HepG2 (cell line): Measurements from ENCODE around the gene CBLC. TPM values are rescaled to one million over a fixed set of nuclear protein-coding genes. Genes with fewer than 3 reads are reported as not detected.

Experiments used
- ATAC-seq: fragments of 200-7000 bp; cut with Tn5 transposase; 3 replicates; pipeline ENCODE4 v1.9.1; 2020; ENCODE audit warnings: mild to moderate bottlenecking, moderate library complexity
- BruUV-seq: library from RNA; stranded (reverse); fragments of 400-500 nt; replicated peaks from 2 replicates; lab custom pipeline; 2021; lab: Mats Ljungman, UMichigan
- CTCF ChIA-PET: fragments of 300-600 bp; formaldehyde crosslinking; extraction: SDS; loops from one replicate; lab custom pipeline; 2021; ENCODE audit warnings: low total read pairs, inconsistent platforms, low intra/inter-chr PET ratio; lab: Yijun Ruan, JAX
- POLR2A ChIA-PET: fragments of 350-600 bp; sonication (Branson Sonifier 250); formaldehyde crosslinking; loops from one replicate; lab custom pipeline; 2020; ENCODE audit warnings: antibody characterized with exemption, inconsistent platforms; lab: Yijun Ruan, JAX
- DNase-seq: peaks from one replicate; pipeline ENCODE4 v3.0.0-alpha.2; 2015; ENCODE audit warnings: low spot score
- FAIRE-seq: peaks from 3 replicates; lab custom pipeline; 2011; peaks lifted over from hg19 to GRCh38; lab: Jason Lieb, UNC
- H2AFZ ChIP-seq: one replicate; pipeline ENCODE4 v1.6.1; 2011; ENCODE audit warnings: low read length, inconsistent platforms
- H3K27ac ChIP-seq: fragments of 300-600 bp; 3 replicates; pipeline ENCODE4 v1.8.0; 2011; ENCODE audit warnings: mixed run types, mild to moderate bottlenecking, mixed read lengths, low read length, inconsistent platforms; ENCODE audit not compliant: insufficient read depth; ENCODE audit errors: extremely low read length
- H3K27me3 ChIP-seq, 2 experiments: fragments of 200-600 bp in 1 of 2; 2 replicates in 1 of 2; 3 replicates in 1 of 2; pipeline versions ENCODE4 v1.6.0 to v1.8.0; 2011; ENCODE audit warnings: low read length in 2 of 2, mild to moderate bottlenecking in 2 of 2, moderate library complexity in 2 of 2, inconsistent platforms in 1 of 2; ENCODE audit not compliant: insufficient read depth in 2 of 2, control insufficient read depth in 1 of 2
- H3K36me3 ChIP-seq, 2 experiments: fragments of 200-600 bp in 1 of 2; replicated peaks in 1 of 2; 2 replicates in 1 of 2; 3 replicates in 1 of 2; pipeline versions ENCODE4 v1.5.1 to v1.8.0; 2011; ENCODE audit warnings: low read length in 2 of 2, inconsistent platforms in 1 of 2; ENCODE audit not compliant: insufficient read depth in 2 of 2, control insufficient read depth in 1 of 2
- H3K4me1 ChIP-seq: 2 replicates; pipeline ENCODE4 v1.5.1; 2012; ENCODE audit warnings: low read length, inconsistent platforms; ENCODE audit not compliant: insufficient read depth
- H3K4me2 ChIP-seq: 2 replicates; pipeline ENCODE4 v1.6.0; 2011; ENCODE audit warnings: low read depth, low read length, inconsistent platforms
- H3K4me3 ChIP-seq, 3 experiments: fragments of 200-600 bp in 1 of 3; sonication (generic), shearing (Covaris generic) in 1 of 3; replicated peaks in 1 of 3; 2 replicates each; pipeline ENCODE4 v1.5.1; 2011 to 2016; ENCODE audit warnings: low read length in 3 of 3, inconsistent platforms in 2 of 3, low read depth in 2 of 3, mild to moderate bottlenecking in 2 of 3, control low read depth in 1 of 3, mixed read lengths in 1 of 3; ENCODE audit not compliant: insufficient read depth in 1 of 3
- H3K79me2 ChIP-seq: one replicate; pipeline ENCODE4 v1.6.1; 2011; ENCODE audit warnings: low read length, inconsistent platforms; ENCODE audit not compliant: insufficient read depth
- H3K9ac ChIP-seq: 2 replicates; pipeline ENCODE4 v1.6.0; 2011; ENCODE audit warnings: mild to moderate bottlenecking, low read depth, low read length, inconsistent platforms; ENCODE audit not compliant: insufficient read depth
- H3K9me3 ChIP-seq: 2 replicates; pipeline ENCODE4 v1.5.1; 2012; ENCODE audit warnings: mild to moderate bottlenecking, low read length
- H4K20me1 ChIP-seq: 2 replicates; pipeline ENCODE4 v1.6.0; 2011; ENCODE audit warnings: inconsistent platforms, mild to moderate bottlenecking, low read length, moderate library complexity; ENCODE audit not compliant: insufficient read depth
- MBNL3 ChIP-seq: fragments of 250-450 bp; sonication (Bioruptor Pico); conservative IDR thresholded peaks from 2 replicates; pipeline ENCODE4 v1.8.0; 2022; ENCODE audit warnings: mild to moderate bottlenecking, inconsistent platforms
- PITX1 ChIP-seq: sonication (generic); formaldehyde crosslinking; IDR thresholded peaks from 2 replicates; pipeline ENCODE4 v1.5.1; 2020; ENCODE audit warnings: mild to moderate bottlenecking, missing genetic modification reagents
- POLR2AphosphoS5 ChIP-seq: IDR thresholded peaks from 2 replicates; pipeline ENCODE4 v1.6.1; 2012; ENCODE audit warnings: low read depth, low read length
- RARA ChIP-seq: IDR thresholded peaks from 2 replicates; pipeline ENCODE4 v1.6.1; 2016; ENCODE audit warnings: missing genetic modification reagents, missing compliant biosample characterization
- ZMAT3 ChIP-seq: sonication (generic); formaldehyde crosslinking; conservative IDR thresholded peaks from 2 replicates; pipeline ENCODE4 v1.7.0; 2021; ENCODE audit warnings: missing genetic modification reagents
- ZNF121 ChIP-seq: sonication (generic); formaldehyde crosslinking; IDR thresholded peaks from 2 replicates; pipeline ENCODE4 v1.5.0; 2020; ENCODE audit warnings: mild to moderate bottlenecking, missing genetic modification reagents
- WGBS: methylation state at CpG from one replicate; pipeline ENCODE4 v1.1.6; 2017; ENCODE audit warnings: low lambda C conversion rate; 5-methylcytosine and 5-hydroxymethylcytosine counted together
- in situ Hi-C: cut with HindIII; loops from 2 replicates; pipeline ENCODE4 v1.10.0; 2017; ENCODE audit warnings: low pct_unique_long_range_greater_than_20kb; ENCODE audit not compliant: extremely low pct_ligation_motif_present
- intact Hi-C: fragments of 100-400 bp; cut with micrococcal nuclease; formaldehyde crosslinking; loops from one replicate; pipeline ENCODE4 v1.10.0; 2022; ENCODE audit not compliant: unreplicated experiment
- polyA plus RNA-seq, 8 experiments: library from polyadenylated mRNA; depleted of rRNA in 3 of 8; stranded (reverse) in 7 of 8; unstranded in 1 of 8; fragments of >200 nt; fragmentation: Illumina TruSeq in 4 of 8; extraction: Trizol in 4 of 8; gene quantifications; 2 replicates each; pipeline versions ENCODE4 v1.2.1 to v1.2.3, GENCODE V29; 2011 to 2016; ENCODE audit warnings: low read depth in 4 of 8, missing spikeins in 1 of 8, mixed read lengths in 1 of 8; ENCODE audit not compliant: insufficient read depth in 1 of 8
- total RNA-seq, 5 experiments: library from RNA; depleted of rRNA; stranded (reverse); fragments of >200 nt; fragmentation: Illumina TruSeq; extraction: Trizol; gene quantifications; 2 replicates each; pipeline ENCODE4 v1.2.3, GENCODE V29; 2016; ENCODE audit warnings: low read depth in 1 of 5

Gene CBLC
- total and polyA plus RNA-seq, 2 of the 13 experiments (the other 11 are each of a cell fraction or from before 2014, with no cell fraction given), result 1.8 to 2.6 TPM

GRCh38 chr19:44777715-44778347 is at the start of gene CBLC (continued):
- no peak for TF ChIP-seq MBNL3 (CRISPR knock-in tag)

DNA sequence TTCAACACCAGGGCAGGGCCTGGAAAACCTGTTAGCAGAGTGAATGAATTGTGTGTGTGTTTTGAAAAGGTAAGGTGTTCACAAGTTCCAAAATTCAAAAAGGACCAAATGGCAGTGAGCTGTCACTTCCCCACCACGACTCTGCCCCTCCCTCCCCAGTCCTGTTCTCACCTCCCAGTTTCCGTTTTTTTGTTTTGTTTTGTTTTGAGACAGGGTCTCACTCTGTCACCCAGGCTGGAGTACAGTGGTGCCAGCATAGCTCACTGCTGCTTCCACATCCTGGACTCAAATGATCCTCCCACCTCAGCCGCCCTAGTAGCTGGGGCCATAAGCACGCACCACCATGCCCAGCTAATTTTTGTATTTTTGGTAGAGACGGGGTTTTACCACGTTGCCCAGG is 49.5 kb upstream of the CBLC start:
- no TSS peak for BruUV-seq
- FAIRE-seq (no peak), ATAC-seq (no peak), DNase-seq (no peak)
- ChIA-PET POLR2A (interaction anchor here (0.7 to 2.3 kb wide), 4 partner anchors 11 to 42 kb away, joined by 3 to 8 read pairs (median 4); partner anchors contain the start of gene BCL3), CTCF (no interaction called here)
- no peaks in the 10 kb centered on the region for H3K79me2 ChIP-seq
- WGBS, result 57% methylated on average over 6 of the region's 6 CpGs
- no peak overlapping the region for H3K9ac ChIP-seq
- in situ Hi-C loops (no loop called here), intact Hi-C loops (no loop called here)
- H3K9me3 ChIP-seq, result no peaks in the 10 kb centered on the region
- H3K4me2 ChIP-seq, result no peak overlapping the region
- no peak overlapping the region for H2AFZ ChIP-seq
- H3K27me3 ChIP-seq, result no peaks in the 10 kb centered on the region
- no peaks in the 10 kb centered on the region for H4K20me1 ChIP-seq
- H3K36me3 ChIP-seq, result no peaks in the 10 kb centered on the region
- no peak overlapping the region for H3K27ac ChIP-seq
- no peak for TF ChIP-seq PITX1 (CRISPR knock-in tag)
- no peak overlapping the region for H3K4me3 ChIP-seq
- H3K4me1 ChIP-seq, result peaks cover 62% of the 10 kb centered on the region

- CTCF ChIA-PET, result no interaction called here
- no peak for DNase-seq
- H3K9ac ChIP-seq, result no peak overlapping the region
- no peak overlapping the region for H3K4me3 ChIP-seq
- POLR2A ChIA-PET, result interaction anchor here (2.3 kb wide), 1 partner anchor 12 kb away, joined by 8 read pairs; no protein-coding TSS in a partner anchor
- H3K9me3 ChIP-seq, result no peaks in the 10 kb centered on the region
- H3K27me3 ChIP-seq, result no peaks in the 10 kb centered on the region
- H3K4me1 ChIP-seq, result peaks cover 49% of the 10 kb centered on the region
- ATAC-seq, result no peak
- H4K20me1 ChIP-seq, result no peaks in the 10 kb centered on the region
- no peaks in the 10 kb centered on the region for H3K36me3 ChIP-seq
- intact Hi-C loops (no loop called here), in situ Hi-C loops (no loop called here)
- no peak overlapping the region for H3K4me2 ChIP-seq
- H3K27ac ChIP-seq, result no peak overlapping the region
- 81% methylated on average over 8 of the region's 8 CpGs for WGBS
- TF ChIP-seq ZMAT3 (CRISPR knock-in tag) (no peak), RARA (CRISPR knock-in tag) (no peak), ZNF121 (CRISPR knock-in tag) (peak; percentile 42; the same call in 1 of the 2 replicates), POLR2AphosphoS5 (no peak)
- FAIRE-seq, result no peak
- H3K79me2 ChIP-seq, result no peaks in the 10 kb centered on the region
- BruUV-seq, result no TSS peak
- no peak overlapping the region for H2AFZ ChIP-seq
Measured at GRCh38 chr19:44729516-44730033, 48.1 kb upstream of the CBLC start.
